Measurements from ENCODE around the gene NEK9. TPM values are rescaled to one million over a fixed set of nuclear protein-coding genes. Genes with fewer than 3 reads are reported as not detected.

Gene NEK9
- total and polyA plus RNA-seq, 10 of the 15 experiments (the other 5 are each of a cell fraction or from before 2014, with no cell fraction given) = 6.0 to 78.8 (median 44.7) TPM

GRCh38 chr14:75042035-75042434 is 84.8 kb downstream of the NEK9 start (continued):
- TF ChIP-seq ETV6 (conservative IDR thresholded peaks at IDR 0.05 in 1 of 2, IDR thresholded peaks at IDR 0.05 in 1 of 2; ENCODE audit: borderline replicate concordance in 1 of 2, low read depth in 1 of 2) (no peak), GABPA (IDR thresholded peaks at IDR 0.05; ENCODE audit: low read depth) (no peak), CBFB (IDR thresholded peaks at IDR 0.05; ENCODE audit: low read depth) (no peak), RB1 (IDR thresholded peaks at IDR 0.05; ENCODE audit: borderline replicate concordance) (no peak), TCF3 (IDR thresholded peaks at IDR 0.05; ENCODE audit: borderline replicate concordance, insufficient read depth, low read depth, low read length) (no peak), POU2F2 (IDR thresholded peaks at IDR 0.05; ENCODE audit: borderline replicate concordance, low read depth, low read length) (peak; percentile 71; the same call in 2 of the 3 replicates), JUNB (IDR thresholded peaks at IDR 0.05) (no peak), NR2F1 (conservative IDR thresholded peaks at IDR 0.05) (0 out of 2 replicates have a peak, but pooled peaks have one; percentile 31)

GRCh38 chr14:75041613-75042012 is 85.2 kb downstream of the NEK9 start:
- DNase-seq (ENCODE audit: low read depth, low spot score) = no peak
- no peaks in the 10 kb centered on the region for H4K20me1 ChIP-seq (ENCODE audit: control insufficient read depth, insufficient read depth)
- ChIA-PET SMC1A (ENCODE audit: uncharacterized antibody, unreplicated experiment) (interaction anchor here (1.5 kb wide), 1 partner anchor 101 kb away, joined by 3 read pairs; no protein-coding TSS in a partner anchor), POLR2A (interaction anchor here (0.7 to 1.8 kb wide), 4 partner anchors 22 to 78 kb away, joined by 3 to 9 read pairs (median 3); partner anchors contain the start of genes ACYP1 and ZC2HC1C), CTCF (interaction anchor here (0.6 to 1.5 kb wide), 6 partner anchors 20 to 898 kb away, joined by 3 to 4 read pairs (median 4); partner anchors contain the start of gene ACYP1), RAD21 (ENCODE audit: unreplicated experiment) (interaction anchor here (1.0 to 1.2 kb wide), 2 partner anchors 80 to 95 kb away, joined by 3 read pairs; no protein-coding TSS in a partner anchor)
- H3K9me3 ChIP-seq (replicated peaks; ENCODE audit: control insufficient read depth, insufficient read depth, low read length) = no peaks in the 10 kb centered on the region
- 96% methylated on average over 4 of the region's 4 CpGs for WGBS (ENCODE audit: insufficient coverage, insufficient replicate concordance, low lambda C conversion rate, missing lambda C conversion rate)
- H3K4me2 ChIP-seq (ENCODE audit: control insufficient read depth, insufficient read depth) = no peak overlapping the region
- no TSS peak for BruUV-seq (replicated peaks)
- no peak overlapping the region for H3K27ac ChIP-seq (ENCODE audit: control insufficient read depth, insufficient read depth)
- no peak overlapping the region for H3K9ac ChIP-seq (ENCODE audit: control insufficient read depth, insufficient read depth, low read length)
- peaks cover 4% of the 10 kb centered on the region for H3K79me2 ChIP-seq (ENCODE audit: control insufficient read depth, insufficient read depth, low read length)
- peak; percentile 7 for FAIRE-seq
- in situ Hi-C loops (cut with MboI) = no loop called here
- no peak overlapping the region for H3K4me3 ChIP-seq
- no peaks in the 10 kb centered on the region for H3K4me1 ChIP-seq (ENCODE audit: control insufficient read depth, insufficient read depth, low read length)
- ATAC-seq = no peak
- TF ChIP-seq GABPA (IDR thresholded peaks at IDR 0.05; ENCODE audit: low read depth) = no peak
- no peak for TF ChIP-seq WRNIP1 (IDR thresholded peaks at IDR 0.05; ENCODE audit: borderline replicate concordance, low read depth, low read length)
- TF ChIP-seq PKNOX1 (IDR thresholded peaks at IDR 0.05) = no peak
- TF ChIP-seq IKZF1 (conservative IDR thresholded peaks at IDR 0.05) = no peak
- no peak for TF ChIP-seq CREM (IDR thresholded peaks at IDR 0.05; ENCODE audit: low read depth)
- TF ChIP-seq TCF3 (IDR thresholded peaks at IDR 0.05; ENCODE audit: borderline replicate concordance, insufficient read depth, low read depth, low read length) = no peak
- no peak for TF ChIP-seq RBBP5 (conservative IDR thresholded peaks at IDR 0.05)
- no peak for TF ChIP-seq STAT1 (conservative IDR thresholded peaks at IDR 0.05)
- peaks cover 0 to 2% of the 10 kb centered on the region in 2 experiments; a peak in 1 of 4 replicates for H3K36me3 ChIP-seq (ENCODE audit: control insufficient read depth in 2 of 2, insufficient read depth in 2 of 2, low read length in 1 of 2)
- H2AFZ ChIP-seq (ENCODE audit: control insufficient read depth, low read depth, low read length) = no peak overlapping the region
- H3K27me3 ChIP-seq (replicated peaks in 1 of 2; ENCODE audit: control insufficient read depth in 2 of 2, insufficient read depth in 2 of 2, low read length in 1 of 2) = no peaks in the 10 kb centered on the region
- intact Hi-C loops (cut with micrococcal nuclease; ENCODE audit: unreplicated experiment) = no loop called here
